B cell (primary cell): ENCODE data around the gene ENG.

Experiments used
- EZH2 ChIP-seq: IDR thresholded peaks from 2 replicates; pipeline ENCODE4 v1.6.1; 2012; ENCODE audit warnings: borderline replicate concordance, low read depth, mild to moderate bottlenecking, moderate library complexity, low read length; ENCODE audit not compliant: insufficient read depth, poor library complexity, severe bottlenecking
- TF ChIP-seq, protein P1 (sequence below): fragments of 200-600 bp; IDR thresholded peaks from one replicate; pipeline ENCODE4 v1.8.0; 2022; ENCODE audit warnings: antibody characterized with exemption, mild to moderate bottlenecking

- TF ChIP-seq, protein P1, sequence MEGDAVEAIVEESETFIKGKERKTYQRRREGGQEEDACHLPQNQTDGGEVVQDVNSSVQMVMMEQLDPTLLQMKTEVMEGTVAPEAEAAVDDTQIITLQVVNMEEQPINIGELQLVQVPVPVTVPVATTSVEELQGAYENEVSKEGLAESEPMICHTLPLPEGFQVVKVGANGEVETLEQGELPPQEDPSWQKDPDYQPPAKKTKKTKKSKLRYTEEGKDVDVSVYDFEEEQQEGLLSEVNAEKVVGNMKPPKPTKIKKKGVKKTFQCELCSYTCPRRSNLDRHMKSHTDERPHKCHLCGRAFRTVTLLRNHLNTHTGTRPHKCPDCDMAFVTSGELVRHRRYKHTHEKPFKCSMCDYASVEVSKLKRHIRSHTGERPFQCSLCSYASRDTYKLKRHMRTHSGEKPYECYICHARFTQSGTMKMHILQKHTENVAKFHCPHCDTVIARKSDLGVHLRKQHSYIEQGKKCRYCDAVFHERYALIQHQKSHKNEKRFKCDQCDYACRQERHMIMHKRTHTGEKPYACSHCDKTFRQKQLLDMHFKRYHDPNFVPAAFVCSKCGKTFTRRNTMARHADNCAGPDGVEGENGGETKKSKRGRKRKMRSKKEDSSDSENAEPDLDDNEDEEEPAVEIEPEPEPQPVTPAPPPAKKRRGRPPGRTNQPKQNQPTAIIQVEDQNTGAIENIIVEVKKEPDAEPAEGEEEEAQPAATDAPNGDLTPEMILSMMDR: no peak
- TF ChIP-seq EZH2: no peak
Observed at GRCh38 chr9:127770583-127770904, 83.9 kb downstream of the ENG start.
